Natural killer cell (primary cell): Measurements from ENCODE around the gene ETV6. TPM values are rescaled to one million over a fixed set of nuclear protein-coding genes. Genes with fewer than 3 reads are reported as not detected.
A peak's percentile ranks its signal among the peaks of the same experiment; 100 is the strongest.

Source experiments
- ATAC-seq, 3 donors: fragments of 150-1000 bp in 2 of 3; fragments of 200-7000 bp in 1 of 3; cut with Tn5 transposase; 1 replicate in 1 of 3; 2 replicates in 2 of 3; pipeline ENCODE4 v1.10.0; 2021; ENCODE audit warnings: mild to moderate bottlenecking in 2 of 3, moderate library complexity in 2 of 3
- DNase-seq, 2 donors: peaks; one replicate each; pipeline versions ENCODE4 v3.0.0 to v3.0.0-alpha.2; 2013 to 2021; ENCODE audit warnings: mixed read lengths in 1 of 2
- H3K27ac ChIP-seq: one replicate; pipeline ENCODE4 v1.5.1; 2013; ENCODE audit warnings: mild to moderate bottlenecking, low read length
- H3K27me3 ChIP-seq: one replicate; pipeline ENCODE4 v1.6.1; 2013; ENCODE audit warnings: low read length; ENCODE audit not compliant: control insufficient read depth, insufficient read depth
- H3K36me3 ChIP-seq: one replicate; pipeline ENCODE4 v1.6.1; 2013; ENCODE audit warnings: low read length; ENCODE audit not compliant: control insufficient read depth, insufficient read depth
- H3K4me1 ChIP-seq: one replicate; pipeline ENCODE4 v1.6.1; 2013; ENCODE audit warnings: low read length; ENCODE audit not compliant: control insufficient read depth, insufficient read depth
- H3K4me3 ChIP-seq: one replicate; pipeline ENCODE4 v1.5.1; 2013; ENCODE audit warnings: low read length
- H3K9me3 ChIP-seq: one replicate; pipeline ENCODE4 v1.6.1; 2013; ENCODE audit warnings: low read length; ENCODE audit not compliant: control insufficient read depth, insufficient read depth
- H3K27ac Mint-ChIP-seq, 2 donors: one replicate each; pipeline ENCODE4 v1.8.0; 2022; ENCODE audit warnings: mild to moderate bottlenecking in 2 of 2, mixed read lengths in 2 of 2, moderate library complexity in 1 of 2
- H3K27me3 Mint-ChIP-seq, 2 donors: one replicate each; pipeline ENCODE4 v1.8.0; 2022; ENCODE audit warnings: low read depth in 2 of 2, mixed read lengths in 2 of 2
- H3K36me3 Mint-ChIP-seq: one replicate; pipeline ENCODE4 v1.8.0; 2022; ENCODE audit warnings: mixed read lengths
- H3K4me1 Mint-ChIP-seq, 2 donors: one replicate each; pipeline ENCODE4 v1.8.0; 2022; ENCODE audit warnings: mixed read lengths in 2 of 2
- H3K4me3 Mint-ChIP-seq: one replicate; pipeline ENCODE4 v1.8.0; 2022; ENCODE audit warnings: mild to moderate bottlenecking, moderate library complexity, mixed read lengths
- H3K9me3 Mint-ChIP-seq, 2 donors: one replicate each; pipeline ENCODE4 v1.8.0; 2022; ENCODE audit warnings: mixed read lengths in 2 of 2
- CTCF ChIP-seq: fragments of 200-600 bp; IDR thresholded peaks from one replicate; pipeline ENCODE4 v1.8.0; 2022; ENCODE audit warnings: antibody characterized with exemption
- WGBS: methylation state at CpG from one replicate; pipeline ENCODE4 v1.1.7; 2013; ENCODE audit warnings: missing lambda C conversion rate; ENCODE audit not compliant: insufficient coverage; 5-methylcytosine and 5-hydroxymethylcytosine counted together
- intact Hi-C: fragments of 100-400 bp; cut with micrococcal nuclease; formaldehyde crosslinking; loops from one replicate; pipeline ENCODE4 v1.14.2; 2022
- total RNA-seq, 4 donors: library from RNA; stranded (reverse); fragments of 120-200 nt in 1 of 4; gene quantifications; one replicate each; pipeline versions ENCODE4 v1.2.3 to v1.2.4, GENCODE V29; 2013 to 2022

The ETV6 gene
- total RNA-seq, 3 donors from 2014 or later (not counting 1 experiment from before 2014, with no cell fraction given): 38.9 to 49.5 (median 40.6) TPM

- no peak overlapping the region for H3K4me3 Mint-ChIP-seq
- Histone ChIP-seq H3K4me1 (peaks cover 33% of the 10 kb centered on the region), H3K9me3 (no peaks in the 10 kb centered on the region), H3K27ac (no peak overlapping the region), H3K27me3 (no peaks in the 10 kb centered on the region), H3K36me3 (peaks cover 7% of the 10 kb centered on the region), H3K4me3 (no peak overlapping the region)
- peaks cover 58 to 66% of the 10 kb centered on the region in 2 donors for H3K4me1 Mint-ChIP-seq
- no peak for TF ChIP-seq CTCF
- ATAC-seq (no peak), DNase-seq (no peak)
- no peak overlapping the region for H3K27ac Mint-ChIP-seq
- H3K9me3 Mint-ChIP-seq: no peaks in the 10 kb centered on the region
- no peaks in the 10 kb centered on the region for H3K27me3 Mint-ChIP-seq
- peaks cover 5% of the 10 kb centered on the region for H3K36me3 Mint-ChIP-seq
- intact Hi-C loops: no loop called here
- 99% methylated on average over 5 of the region's 6 CpGs for WGBS
Observed at GRCh38 chr12:11748903-11749302, 99.4 kb downstream of the ETV6 start.

- peak in 2 of 3 donors; percentile 8 to 36 for ATAC-seq
- DNase-seq: no peak
- Histone ChIP-seq H3K4me1 (peaks cover 33% of the 10 kb centered on the region), H3K27me3 (no peaks in the 10 kb centered on the region), H3K36me3 (peaks cover 12% of the 10 kb centered on the region), H3K27ac (peak overlapping the region; percentile 53), H3K9me3 (no peaks in the 10 kb centered on the region), H3K4me3 (no peak overlapping the region)
- intact Hi-C loops: no loop called here
- 47% methylated on average over 10 of the region's 11 CpGs for WGBS
- Mint-ChIP-seq H3K9me3 (no peaks in the 10 kb centered on the region), H3K4me1 (peaks cover 57 to 58% of the 10 kb centered on the region in 2 donors), H3K27me3 (no peaks in the 10 kb centered on the region), H3K27ac (peak overlapping the region in 1 of 2 donors; percentile 60), H3K4me3 (peak overlapping the region; percentile 25), H3K36me3 (peaks cover 16% of the 10 kb centered on the region)
- TF ChIP-seq CTCF: no peak
Observed at GRCh38 chr12:11749943-11750690, 100.6 kb downstream of the ETV6 start.

GRCh38 chr12:11752403-11753149 is 103.1 kb downstream of the ETV6 start:
- H3K27me3 Mint-ChIP-seq: no peaks in the 10 kb centered on the region
- H3K27ac Mint-ChIP-seq: peak overlapping the region in 1 of 2 donors; percentile 29
- no peak for DNase-seq
- peaks cover 37 to 38% of the 10 kb centered on the region in 2 donors for H3K4me1 Mint-ChIP-seq
- no peak overlapping the region for H3K4me3 Mint-ChIP-seq
- Histone ChIP-seq H3K27me3 (no peaks in the 10 kb centered on the region), H3K9me3 (no peaks in the 10 kb centered on the region), H3K27ac (no peak overlapping the region), H3K4me3 (no peak overlapping the region), H3K4me1 (peaks cover 18% of the 10 kb centered on the region), H3K36me3 (peaks cover 17% of the 10 kb centered on the region)
- intact Hi-C loops: no loop called here
- H3K9me3 Mint-ChIP-seq: no peaks in the 10 kb centered on the region
- TF ChIP-seq CTCF: no peak
- no peak for ATAC-seq
- 83% methylated on average over 21 of the region's 21 CpGs for WGBS
- peaks cover 16% of the 10 kb centered on the region for H3K36me3 Mint-ChIP-seq
